GM19455 (cell line): ENCODE data around the gene SFSWAP.
"Not testable (repeated sequence)": the region's sequence is repeated elsewhere in the genome, so short reads cannot be mapped to it uniquely, and the experiment has no call there.

ENCODE experiments used
- ATAC-seq: cut with Tn5 transposase; IDR thresholded peaks from one replicate; pipeline ENCODE4 v1.9.1; 2021; ENCODE audit not compliant: unreplicated experiment

SFSWAP gene

DNA sequence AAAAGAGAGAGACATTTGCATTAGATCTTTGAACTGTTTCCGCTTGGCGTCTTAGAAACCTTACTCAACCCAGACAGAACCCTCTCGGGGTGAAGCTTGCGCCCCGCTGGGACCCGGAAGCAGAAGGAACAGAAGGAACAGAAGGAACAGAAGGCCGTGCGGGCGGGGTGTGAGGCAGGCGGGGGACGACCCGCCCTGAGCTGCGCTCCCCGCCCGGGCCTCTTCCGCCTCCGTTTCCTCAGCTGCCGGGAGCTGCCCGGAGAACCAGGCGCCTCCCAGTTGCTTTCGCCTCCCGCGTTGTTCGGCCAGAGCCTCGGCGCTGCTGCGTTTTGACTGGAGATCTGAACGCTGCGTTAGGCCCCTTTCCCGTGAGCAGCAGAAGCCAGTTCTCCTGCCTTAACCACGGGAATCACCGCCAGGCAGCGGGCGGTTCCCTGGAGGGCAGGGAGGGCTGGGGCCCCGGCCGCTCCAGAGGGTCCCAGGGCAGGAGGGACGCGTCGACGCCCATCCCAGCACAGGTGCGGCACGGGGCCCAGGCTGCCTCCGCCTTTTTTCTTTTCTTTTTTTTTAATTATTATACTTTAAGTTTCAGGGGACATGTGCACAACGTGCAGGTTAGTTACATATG is 98.0 kb downstream of the SFSWAP start:
- no peak for ATAC-seq

DNA sequence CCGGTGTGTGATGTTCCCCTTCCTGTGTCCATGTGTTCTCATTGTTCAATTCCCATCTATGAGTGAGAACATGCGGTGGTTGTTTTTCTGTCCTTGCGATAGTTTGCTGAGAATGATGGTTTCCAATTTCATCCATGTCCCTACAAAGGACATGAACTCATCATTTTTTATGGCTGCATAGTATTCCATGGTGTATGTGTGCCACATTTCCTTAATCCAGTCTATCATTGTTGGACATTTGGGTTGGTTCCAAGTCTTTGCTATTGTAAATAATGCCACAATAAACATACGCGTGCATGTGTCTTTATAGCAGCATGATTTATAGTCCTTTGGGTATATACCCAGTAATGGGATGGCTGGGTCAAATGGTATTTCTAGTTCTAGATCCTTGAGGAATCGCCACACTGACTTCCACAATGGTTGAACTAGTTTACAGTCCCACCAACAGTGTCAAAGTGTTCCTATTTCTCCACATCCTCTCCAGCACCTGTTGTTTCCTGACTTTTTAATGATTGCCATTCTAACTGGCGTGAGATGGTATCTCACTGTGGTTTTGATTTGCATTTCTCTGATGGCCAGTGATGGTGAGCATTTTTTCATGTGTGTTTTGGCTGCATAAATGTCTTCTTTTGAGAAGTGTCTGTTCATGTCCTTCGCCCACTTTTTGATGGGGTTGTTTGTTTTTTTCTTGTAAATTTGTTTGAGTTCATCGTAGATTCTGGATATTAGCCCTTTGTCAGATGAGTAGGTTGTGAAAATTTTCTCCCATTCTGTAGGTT is 98.8 kb downstream of the SFSWAP start:
- not testable (repeated sequence) for ATAC-seq

GRCh38 chr12:131810726-131811125 is 99.8 kb downstream of the SFSWAP start:
- no peak for ATAC-seq

GRCh38 chr12:131815131-131815530 is 104.2 kb downstream of the SFSWAP start:
- ATAC-seq = no peak

GRCh38 chr12:131816495-131816894 is 105.6 kb downstream of the SFSWAP start:
- no peak for ATAC-seq

GRCh38 chr12:131817241-131817640 is 106.4 kb downstream of the SFSWAP start:
- ATAC-seq = no peak

GRCh38 chr12:131818821-131819585 is 108.1 kb downstream of the SFSWAP start:
- ATAC-seq = no peak

DNA sequence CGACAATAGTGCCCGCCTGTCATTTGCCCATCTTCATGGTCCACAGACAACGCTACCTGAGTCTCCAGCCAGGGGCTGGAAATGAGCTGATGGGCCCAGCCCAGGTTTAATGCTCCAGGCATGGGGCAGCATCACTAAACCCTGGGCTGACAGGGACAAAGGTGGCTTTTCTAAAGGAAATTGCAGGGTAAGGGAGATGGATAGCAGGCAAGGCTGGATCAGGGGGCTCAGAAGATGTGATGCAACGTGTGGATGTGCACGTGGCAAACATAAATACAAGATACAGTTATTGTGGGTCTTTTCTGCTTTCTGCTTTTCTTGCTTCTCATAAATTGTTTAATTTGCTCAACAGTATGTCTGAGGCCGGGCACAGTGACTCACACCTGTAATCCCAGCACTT is 113.6 kb downstream of the SFSWAP start:
- ATAC-seq = no peak

- no peak for ATAC-seq
Measured at GRCh38 chr12:131825146-131825892, 114.4 kb downstream of the SFSWAP start.

DNA sequence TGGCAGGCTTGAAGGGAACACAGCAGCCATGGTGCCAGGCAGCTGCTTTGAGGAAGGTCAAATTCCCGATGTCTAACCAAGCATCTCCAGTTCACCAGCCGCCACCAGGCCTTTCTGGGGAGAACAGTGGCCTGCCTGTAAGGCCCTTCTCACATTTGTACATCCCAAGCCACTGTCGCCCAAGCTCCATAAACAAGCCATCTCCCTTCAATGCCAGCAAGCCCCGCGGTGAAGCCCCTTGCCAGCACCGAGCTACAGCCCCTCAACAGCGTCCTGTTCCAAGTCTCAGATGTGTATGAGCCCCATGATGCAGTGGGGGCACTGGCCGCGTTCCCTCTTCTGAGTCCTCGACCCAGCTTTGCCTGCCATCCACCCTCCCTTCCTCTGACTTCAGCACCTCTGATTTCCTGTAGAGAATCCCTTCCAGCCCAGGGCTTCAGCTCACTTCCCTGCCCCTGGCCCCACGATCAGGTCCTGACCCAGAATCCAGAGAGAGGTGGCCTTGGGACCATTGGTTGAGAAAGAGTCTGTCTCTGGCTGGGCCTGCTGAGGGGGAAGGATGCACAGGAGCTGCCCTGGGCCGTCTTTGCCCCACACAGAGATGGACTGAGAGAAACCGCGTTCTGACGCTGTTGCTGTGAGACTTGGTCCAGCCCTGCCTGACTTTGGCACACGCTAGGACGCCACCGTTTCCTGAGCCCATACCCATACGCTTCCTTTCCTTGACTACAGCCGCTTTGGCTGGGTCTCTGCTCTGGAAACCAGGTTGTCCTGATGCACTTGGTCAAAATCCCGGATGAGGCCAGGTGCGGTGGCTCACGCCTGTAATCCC is 115.4 kb downstream of the SFSWAP start:
- no peak for ATAC-seq

- ATAC-seq = peak; percentile 49
Measured at GRCh38 chr12:131827961-131828534, 117.2 kb downstream of the SFSWAP start, which contains the start of gene MMP17. TSS of gene MMP17 (plus strand) at chr12:131828393. CDS start at chr12:131828495, 102 bp downstream.

DNA sequence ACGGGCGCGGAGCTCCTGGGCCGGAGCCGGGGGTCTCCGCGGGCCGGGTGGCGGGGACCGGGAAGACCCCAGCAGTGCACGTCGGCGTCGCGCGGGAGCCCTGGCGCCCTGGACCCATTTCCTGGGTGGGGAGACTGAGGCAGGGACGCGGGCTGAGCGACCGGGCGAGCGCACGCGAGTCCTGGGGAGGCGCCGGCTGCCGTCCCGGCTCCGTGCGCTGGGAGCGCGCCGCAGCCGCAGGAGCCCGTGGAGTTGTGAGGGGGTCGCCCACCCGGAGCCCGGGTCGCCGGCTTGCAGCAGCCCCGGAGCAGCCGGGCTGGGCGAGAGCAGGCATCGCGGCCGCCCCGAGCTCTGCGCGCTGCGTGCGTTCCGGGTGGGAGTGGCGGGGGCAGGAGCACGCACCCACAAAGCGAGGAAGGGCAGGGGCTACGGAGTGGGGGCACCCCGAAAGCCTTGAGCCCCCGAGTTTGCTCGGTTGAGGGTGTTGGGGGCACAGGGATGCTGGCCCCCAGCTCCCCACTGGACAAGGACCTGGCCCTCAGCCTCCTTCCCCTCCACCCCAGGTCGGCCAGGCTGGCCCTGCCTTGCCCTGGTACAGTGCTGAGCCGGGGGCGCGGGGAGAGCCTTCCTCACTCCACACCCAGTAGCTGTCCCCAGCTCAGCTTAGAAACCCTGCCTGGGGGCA is 117.9 kb downstream of the SFSWAP start:
- ATAC-seq = no peak

- ATAC-seq = no peak
Measured at GRCh38 chr12:131829356-131829747, 118.5 kb downstream of the SFSWAP start.

DNA sequence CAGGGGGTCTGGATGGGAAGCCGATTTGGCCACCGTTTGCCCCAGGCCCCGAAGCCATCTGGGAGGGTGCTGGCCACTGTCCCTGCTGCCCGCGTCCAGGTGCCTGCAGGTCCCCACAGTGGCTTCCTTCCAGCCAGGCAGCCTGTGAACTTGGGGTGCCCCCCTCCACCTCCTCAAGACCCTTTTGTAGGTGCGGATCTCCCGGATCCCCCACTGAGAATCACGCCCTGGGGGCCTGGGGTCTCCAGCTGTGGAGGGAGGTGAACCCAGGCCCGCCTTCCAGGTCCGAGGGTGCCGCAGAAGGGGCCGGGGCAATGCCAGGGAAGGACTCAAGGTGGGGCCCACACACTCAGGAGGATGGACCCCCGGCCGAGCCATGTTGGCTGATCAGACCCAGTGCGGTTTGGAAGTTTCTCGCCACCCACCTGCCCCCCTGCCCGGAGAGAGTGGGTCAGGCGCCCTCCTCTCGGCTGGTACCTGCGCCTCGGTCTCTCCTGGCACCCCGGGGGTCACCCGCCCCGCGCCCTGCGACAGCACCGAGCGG is 119.0 kb downstream of the SFSWAP start:
- no peak for ATAC-seq

GRCh38 chr12:131830335-131830913 is 119.5 kb downstream of the SFSWAP start:
- no peak for ATAC-seq

- ATAC-seq = no peak
Measured at GRCh38 chr12:131830914-131831571, 120.2 kb downstream of the SFSWAP start.

GRCh38 chr12:131831635-131832041 is 120.7 kb downstream of the SFSWAP start:
- ATAC-seq = no peak
